Measurements from ENCODE around the gene FGD3. TPM values are rescaled to one million over a fixed set of nuclear protein-coding genes. Genes with fewer than 3 reads are reported as not detected.

The FGD3 gene
- total RNA-seq, 2 donors from 2014 or later: 142 to 160 TPM

DNA sequence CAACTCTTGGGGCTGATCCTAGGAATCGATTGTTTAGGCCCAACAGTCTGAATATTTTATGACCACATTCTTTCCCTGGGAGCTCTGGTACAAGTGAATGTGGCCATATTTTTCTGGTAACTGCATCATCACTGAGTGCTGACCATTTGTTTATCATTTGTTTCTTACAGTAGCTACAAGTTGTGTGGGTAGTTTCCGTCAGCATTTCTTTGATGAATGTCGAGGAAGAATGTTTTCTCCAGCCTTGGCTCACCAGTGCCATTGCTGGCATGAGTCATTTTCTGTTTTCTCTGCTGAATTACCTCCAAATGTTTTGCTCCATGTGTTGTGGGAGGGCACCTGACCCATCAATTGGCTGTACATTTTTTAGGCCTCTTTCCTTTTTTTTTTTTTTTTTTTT is 134.6 kb downstream of the FGD3 start:
- Mint-ChIP-seq H3K27ac (peak overlapping the region; percentile 41), H3K4me1 (peaks cover 19% of the 10 kb centered on the region), H3K27me3 (no peaks in the 10 kb centered on the region), H3K36me3 (ENCODE audit: low read depth) (peaks cover 13% of the 10 kb centered on the region), H3K4me3 (no peak overlapping the region)
- H3K9me3 ChIP-seq (ENCODE audit: control insufficient read depth, low read length, poor library complexity, severe bottlenecking): no peaks in the 10 kb centered on the region
- no peak for DNase-seq
- ATAC-seq: no peak

DNA sequence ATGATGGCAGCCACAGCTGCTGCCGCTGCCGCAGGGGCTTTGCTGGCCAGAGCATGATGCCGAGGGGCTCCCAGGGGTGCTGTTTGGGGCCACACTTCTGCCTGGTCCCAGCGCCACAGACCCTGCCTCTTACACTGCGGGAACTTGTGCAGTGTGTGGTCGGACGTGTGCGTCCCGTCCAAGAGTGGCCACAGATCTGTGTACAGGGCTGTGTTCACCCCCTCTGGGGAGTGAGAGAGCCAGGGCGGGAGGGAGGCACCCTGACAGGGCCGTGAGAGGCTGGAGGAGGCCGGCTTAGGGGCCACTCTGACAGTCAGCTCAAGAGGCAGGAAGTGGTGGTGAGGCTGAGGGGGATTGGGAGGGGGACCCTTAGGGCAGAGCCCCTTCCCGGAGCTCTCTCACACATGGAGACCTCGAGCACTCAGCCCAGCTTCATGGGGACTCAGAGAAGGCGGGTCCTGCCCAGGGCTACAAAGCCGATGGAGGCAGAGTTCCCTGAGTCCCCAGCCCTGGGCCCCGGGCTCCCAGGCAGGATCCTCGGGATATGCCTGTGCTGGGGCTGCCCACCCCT is 135.6 kb downstream of the FGD3 start:
- Mint-ChIP-seq H3K4me1 (peaks cover 14% of the 10 kb centered on the region), H3K4me3 (peak overlapping the region; percentile 31), H3K27me3 (no peaks in the 10 kb centered on the region), H3K27ac (peak overlapping the region; percentile 68), H3K36me3 (ENCODE audit: low read depth) (peaks cover 10% of the 10 kb centered on the region)
- DNase-seq (no peak), ATAC-seq (peak; percentile 30)
- no peaks in the 10 kb centered on the region for H3K9me3 ChIP-seq (ENCODE audit: control insufficient read depth, low read length, poor library complexity, severe bottlenecking)

DNA sequence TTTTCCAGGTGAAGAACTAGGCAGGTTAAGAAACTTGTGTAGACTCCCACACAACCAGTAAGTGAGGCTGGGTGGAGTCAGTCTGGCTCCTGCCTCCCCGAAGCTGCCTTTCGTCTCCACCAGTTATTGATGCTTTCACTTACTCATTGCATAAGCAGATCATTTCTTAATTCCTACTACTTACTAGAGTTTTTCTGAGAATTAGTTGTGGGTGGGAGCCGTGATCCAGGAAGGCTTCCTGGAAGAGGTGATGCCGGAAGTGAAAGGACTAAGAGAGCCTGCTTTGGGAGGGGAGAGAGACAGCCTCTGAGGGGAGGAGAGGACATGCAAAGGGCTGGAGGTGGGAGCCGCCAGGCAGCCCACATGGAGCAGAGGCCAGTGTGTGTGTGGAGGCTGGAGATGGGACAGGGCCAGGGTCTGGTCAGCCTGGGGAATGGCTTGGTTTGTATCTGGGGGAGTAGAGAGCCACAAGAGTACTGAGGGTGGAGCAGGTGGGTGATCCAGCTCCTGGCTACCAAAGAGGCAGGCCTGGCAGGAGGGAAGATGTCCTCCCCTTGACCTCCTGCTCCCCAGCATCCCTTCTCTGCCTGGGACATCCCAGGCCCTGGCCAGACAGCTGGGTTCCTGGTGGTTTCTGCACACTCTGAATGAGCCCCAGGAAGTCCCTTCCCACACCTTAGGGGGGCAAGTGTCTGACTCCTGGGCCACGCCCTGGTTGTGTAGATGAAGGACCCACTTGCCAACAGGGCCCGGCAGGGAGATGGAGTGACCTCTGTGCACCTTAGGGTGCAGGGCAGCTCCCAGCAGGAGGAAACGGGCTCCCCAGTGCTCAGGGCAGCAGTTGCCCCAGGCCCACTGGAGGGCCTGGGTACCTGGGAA is 136.5 kb downstream of the FGD3 start:
- no peaks in the 10 kb centered on the region for H3K27me3 Mint-ChIP-seq
- H3K27ac Mint-ChIP-seq: peak overlapping the region; percentile 68
- ATAC-seq: no peak
- DNase-seq: no peak
- H3K36me3 Mint-ChIP-seq (ENCODE audit: low read depth): peaks cover 11% of the 10 kb centered on the region
- H3K9me3 ChIP-seq (ENCODE audit: control insufficient read depth, low read length, poor library complexity, severe bottlenecking): no peaks in the 10 kb centered on the region
- H3K4me3 Mint-ChIP-seq: peak overlapping the region; percentile 65
- peaks cover 16% of the 10 kb centered on the region for H3K4me1 Mint-ChIP-seq

DNA sequence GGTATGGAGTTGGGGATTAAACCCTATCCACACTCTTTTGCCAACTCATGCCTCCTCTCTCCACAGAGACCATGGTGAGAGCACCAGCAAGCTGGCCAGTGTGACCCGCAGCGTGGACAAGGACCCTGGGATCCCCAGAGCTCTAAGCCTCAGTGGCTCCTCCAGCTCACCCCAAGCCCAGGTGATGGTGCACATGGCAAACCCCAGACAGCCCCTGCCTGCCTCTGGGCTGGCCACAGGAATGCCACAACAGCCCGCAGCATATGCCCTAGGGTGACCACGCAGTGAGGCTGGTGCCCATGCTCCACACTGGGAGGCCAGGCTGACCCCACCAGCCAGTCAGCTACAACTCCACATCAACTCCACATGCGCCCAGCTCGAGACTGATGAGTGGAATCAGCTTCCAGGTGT is 137.2 kb downstream of the FGD3 start:
- ATAC-seq: no peak
- peaks cover 19% of the 10 kb centered on the region for H3K4me1 Mint-ChIP-seq
- no peaks in the 10 kb centered on the region for H3K27me3 Mint-ChIP-seq
- peaks cover 11% of the 10 kb centered on the region for H3K36me3 Mint-ChIP-seq (ENCODE audit: low read depth)
- DNase-seq: no peak
- H3K27ac Mint-ChIP-seq: peak overlapping the region; percentile 68
- no peak overlapping the region for H3K4me3 Mint-ChIP-seq
- no peaks in the 10 kb centered on the region for H3K9me3 ChIP-seq (ENCODE audit: control insufficient read depth, low read length, poor library complexity, severe bottlenecking)

DNA sequence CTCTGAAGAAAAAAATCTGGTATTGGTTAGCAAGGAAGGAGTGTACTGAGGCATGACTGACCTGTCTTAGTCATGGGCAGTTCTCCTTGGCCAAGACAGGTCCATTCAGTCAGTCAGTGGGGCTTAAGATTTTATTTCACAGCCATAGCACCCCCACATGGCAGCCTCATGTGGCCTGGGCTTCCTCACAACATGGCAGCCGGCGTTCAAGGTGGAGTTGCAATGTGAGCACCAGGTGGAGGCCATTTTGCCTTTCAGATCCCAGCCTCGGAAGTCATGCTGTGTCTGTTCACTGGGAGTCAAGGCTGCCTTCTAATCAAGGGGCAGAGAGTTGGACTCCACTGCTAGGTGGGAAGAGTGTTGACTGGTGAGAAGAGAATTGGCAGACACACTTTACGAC is 138.4 kb downstream of the FGD3 start:
- Mint-ChIP-seq H3K27ac (no peak overlapping the region), H3K4me1 (peaks cover 23% of the 10 kb centered on the region), H3K4me3 (no peak overlapping the region), H3K27me3 (no peaks in the 10 kb centered on the region), H3K36me3 (ENCODE audit: low read depth) (peaks cover 7% of the 10 kb centered on the region)
- DNase-seq: no peak
- no peak for ATAC-seq
- H3K9me3 ChIP-seq (ENCODE audit: control insufficient read depth, low read length, poor library complexity, severe bottlenecking): no peaks in the 10 kb centered on the region

Other genes with a start within 250 kb of the FGD3 start
- 10 to 100 TPM; 22.9 to 34.0 TPM for gene BICD2, start 182.7 kb upstream of the FGD3 start, total RNA-seq
- gene ZNF484, start 69.5 kb upstream of the FGD3 start, total RNA-seq: 10 to 100 TPM; 13.5 to 14.7 TPM
- gene SUSD3, start 111.2 kb downstream of the FGD3 start, total RNA-seq: 10 to 100 TPM; 47.2 to 62.3 TPM
- 10 to 100 TPM; 45.2 to 54.4 TPM for gene CARD19, start 148.7 kb downstream of the FGD3 start, total RNA-seq
- gene NINJ1, start 186.7 kb downstream of the FGD3 start, total RNA-seq: 100 to 1,000 TPM; 169 to 219 TPM
- gene WNK2, start 236.6 kb downstream of the FGD3 start, total RNA-seq: not detected